ENCODE results near the gene PGK2.
"Not testable (repeated sequence)": the region's sequence is repeated elsewhere in the genome, so short reads cannot be mapped to it uniquely, and the experiment has no call there.

PGK2 gene

GRCh38 chr6:49787176-49787575 lies at the start of gene PGK2:
Gene PGK2 (minus strand): TSS chr6:49787285. CDS start chr6:49787187, 98 bp downstream.
- DNase-seq (ENCODE audit: low read depth), result no peak
- no peak within 1 kb of the TSS for H3K4me3 ChIP-seq (ENCODE audit: low read depth, low read length)

GRCh38 chr6:49835140-49835539 lies 48.1 kb upstream of the PGK2 start:
- H3K4me3 ChIP-seq (ENCODE audit: low read depth, low read length), result no peak overlapping the region
- DNase-seq (ENCODE audit: low read depth), result no peak

GRCh38 chr6:49833386-49833785 lies 46.3 kb upstream of the PGK2 start:
- H3K4me3 ChIP-seq (ENCODE audit: low read depth, low read length), result no peak overlapping the region
- no peak for DNase-seq (ENCODE audit: low read depth)

- H3K4me3 ChIP-seq (ENCODE audit: low read depth, low read length), result no peak overlapping the region
These were observed 39.8 kb upstream of the PGK2 start for GRCh38 chr6:49826743-49827406.

GRCh38 chr6:49815166-49815565 lies 28.1 kb upstream of the PGK2 start:
- DNase-seq (ENCODE audit: low read depth), result no peak
- no peak overlapping the region for H3K4me3 ChIP-seq (ENCODE audit: low read depth, low read length)

More at GRCh38 chr6:49826743-49827406, 39.8 kb upstream of the PGK2 start:
- no peak for DNase-seq (ENCODE audit: low read depth)

- H3K4me3 ChIP-seq (ENCODE audit: low read depth, low read length), result no peak overlapping the region
- DNase-seq (ENCODE audit: low read depth), result no peak
These were observed 26.2 kb upstream of the PGK2 start for GRCh38 chr6:49813248-49813647.

- DNase-seq (ENCODE audit: low read depth), result no peak
- no peak overlapping the region for H3K4me3 ChIP-seq (ENCODE audit: low read depth, low read length)
These were observed 19.1 kb upstream of the PGK2 start for GRCh38 chr6:49806145-49806544.

- H3K4me3 ChIP-seq (ENCODE audit: low read depth, low read length), result no peak overlapping the region
- DNase-seq (ENCODE audit: low read depth), result no peak
These were observed 18.2 kb upstream of the PGK2 start for GRCh38 chr6:49805246-49805645.

GRCh38 chr6:49801525-49801924 lies 14.4 kb upstream of the PGK2 start:
- no peak for DNase-seq (ENCODE audit: low read depth)

GRCh38 chr6:49799090-49799489 lies 12.0 kb upstream of the PGK2 start:
- H3K4me3 ChIP-seq (ENCODE audit: low read depth, low read length), result no peak overlapping the region
- DNase-seq (ENCODE audit: low read depth), result no peak

More at GRCh38 chr6:49801525-49801924, 14.4 kb upstream of the PGK2 start:
- no peak overlapping the region for H3K4me3 ChIP-seq (ENCODE audit: low read depth, low read length)

- not testable (repeated sequence) for DNase-seq (ENCODE audit: low read depth); H3K4me3 ChIP-seq (ENCODE audit: low read depth, low read length)
These were observed 9.9 kb upstream of the PGK2 start for GRCh38 chr6:49796842-49797455.

GRCh38 chr6:49790341-49790740 lies 3.3 kb upstream of the PGK2 start:
- no peak for DNase-seq (ENCODE audit: low read depth)
- H3K4me3 ChIP-seq (ENCODE audit: low read depth, low read length), result no peak overlapping the region

- no peak overlapping the region for H3K4me3 ChIP-seq (ENCODE audit: low read depth, low read length)
- DNase-seq (ENCODE audit: low read depth), result no peak
These were observed 2.8 kb downstream of the PGK2 start for GRCh38 chr6:49784272-49784671.

- DNase-seq (ENCODE audit: low read depth), result no peak
- H3K4me3 ChIP-seq (ENCODE audit: low read depth, low read length), result no peak overlapping the region
These were observed 4.4 kb downstream of the PGK2 start for GRCh38 chr6:49782725-49783124.

- H3K4me3 ChIP-seq (ENCODE audit: low read depth, low read length), result no peak overlapping the region
- no peak for DNase-seq (ENCODE audit: low read depth)
These were observed 4.8 kb downstream of the PGK2 start for GRCh38 chr6:49782293-49782692.

GRCh38 chr6:49776444-49776843 lies 10.6 kb downstream of the PGK2 start:
- DNase-seq (ENCODE audit: low read depth), result no peak
- no peak overlapping the region for H3K4me3 ChIP-seq (ENCODE audit: low read depth, low read length)

GRCh38 chr6:49775043-49775442 lies 12.0 kb downstream of the PGK2 start:
- no peak for DNase-seq (ENCODE audit: low read depth)
- no peak overlapping the region for H3K4me3 ChIP-seq (ENCODE audit: low read depth, low read length)

- DNase-seq (ENCODE audit: low read depth), result no peak
- no peak overlapping the region for H3K4me3 ChIP-seq (ENCODE audit: low read depth, low read length)
These were observed 14.8 kb downstream of the PGK2 start for GRCh38 chr6:49772285-49772684.

- no peak overlapping the region for H3K4me3 ChIP-seq (ENCODE audit: low read depth, low read length)
- DNase-seq (ENCODE audit: low read depth), result no peak
These were observed 20.3 kb downstream of the PGK2 start for GRCh38 chr6:49766762-49767161.

GRCh38 chr6:49764571-49765236 lies 22.4 kb downstream of the PGK2 start:
- no peak for DNase-seq (ENCODE audit: low read depth)

GRCh38 chr6:49744259-49744658 lies 42.8 kb downstream of the PGK2 start, which contains the start of gene CRISP3:
Gene CRISP3 (minus strand): TSS chr6:49744388. CDS start chr6:49744367, 21 bp downstream.
- H3K4me3 ChIP-seq (ENCODE audit: low read depth, low read length), result no peak within 1 kb of the TSS
- no peak for DNase-seq (ENCODE audit: low read depth)

More at GRCh38 chr6:49764571-49765236, 22.4 kb downstream of the PGK2 start:
- no peak overlapping the region for H3K4me3 ChIP-seq (ENCODE audit: low read depth, low read length)

All from skeletal muscle cell (primary cell).